ENCODE data around the gene CFAP99. TPM values are rescaled to one million over a fixed set of nuclear protein-coding genes. Genes with fewer than 3 reads are reported as not detected.

CFAP99 gene
- total RNA-seq (2014; rRNA removed; shearing (Covaris generic)) (not detected in 2 replicates), polyA plus RNA-seq (2016; fragmentation: Nextera tagmentation; extraction: Ambion mirVana) (not detected in 2 replicates)
- long read RNA-seq, partial matches to known transcripts = 0 of 2 reads
- long read RNA-seq, other reads (novel, unspliced or antisense) = 2 of 2 reads

DNA sequence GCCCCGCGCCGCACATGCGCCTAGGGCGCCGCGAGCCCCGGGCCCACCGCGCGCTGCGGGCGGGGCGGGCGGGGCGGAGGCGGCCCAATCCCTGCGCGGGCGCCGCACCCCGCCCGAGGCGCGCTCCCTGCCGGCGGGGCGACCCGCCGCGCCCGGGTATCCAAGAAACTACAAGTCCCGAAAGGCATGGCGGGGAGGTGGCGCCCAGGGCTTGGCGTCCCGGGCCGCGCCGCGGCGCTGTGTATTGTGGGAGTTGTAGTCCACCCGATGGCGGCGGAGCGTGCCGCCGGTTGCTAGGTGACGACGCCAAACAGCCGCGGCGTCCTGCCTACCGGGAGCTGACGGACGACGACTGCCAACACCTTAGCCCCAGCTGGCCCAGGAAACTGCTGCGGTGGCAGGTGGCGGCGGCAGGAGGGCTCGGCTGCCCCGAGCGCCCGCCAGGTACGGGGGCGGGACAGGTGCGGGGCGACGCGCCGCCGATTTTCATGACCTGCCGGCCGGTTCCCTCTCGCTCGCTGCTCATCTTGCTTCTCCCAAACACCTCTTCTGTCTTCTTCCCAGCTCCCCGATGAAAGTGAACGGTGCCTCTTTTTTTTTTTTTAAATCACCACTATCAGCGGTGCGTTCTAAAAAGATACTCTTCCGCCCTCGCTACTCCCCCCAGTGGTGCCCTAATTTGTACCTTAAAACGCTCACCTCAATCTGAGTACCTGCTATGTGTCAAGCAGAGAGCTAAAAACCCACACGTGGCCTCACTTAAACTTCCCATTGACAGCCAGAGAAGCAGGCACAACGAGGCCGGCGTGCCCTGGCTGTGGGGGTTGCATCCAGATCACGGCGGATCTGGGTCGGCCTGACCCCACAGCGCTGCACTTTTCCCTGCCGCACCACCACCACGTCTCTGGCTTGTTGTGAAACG is at the start of gene CFAP99:
TSS of gene CFAP99 (plus strand) at position 306 of the 922 bp plus-strand sequence.
- Mint-ChIP-seq H3K27me3 (ENCODE audit: insufficient read depth, low read depth, poor library complexity) (peaks cover 72% of the 10 kb centered on the region), H3K27ac (no peak within 1 kb of the TSS)
- peak; percentile 62 for ATAC-seq

More for the DNA sequence above, at the start of gene CFAP99:
- Histone ChIP-seq H2AFZ (peak within 1 kb of the TSS; percentile 63; the same call in 1 of the 2 replicates), H3K4me1 (ENCODE audit: insufficient read depth) (peaks cover 42% of the 10 kb centered on the region), H3K4me3 (peak within 1 kb of the TSS; percentile 71), H3K9me2 (ENCODE audit: insufficient read depth) (no peaks in the 10 kb centered on the region), H3K36me3 (ENCODE audit: insufficient read depth) (no peaks in the 10 kb centered on the region), H3K27ac (ENCODE audit: low read depth) (no peak within 1 kb of the TSS), H4K20me1 (replicated peaks; ENCODE audit: insufficient read depth) (peaks cover 6% of the 10 kb centered on the region), H3K4me2 (peak within 1 kb of the TSS; percentile 91), H3K79me2 (replicated peaks; ENCODE audit: insufficient read depth) (no peaks in the 10 kb centered on the region), H3K27me3 (ENCODE audit: insufficient read depth) (peaks cover 74% of the 10 kb centered on the region), H3F3A (replicated peaks; ENCODE audit: low read depth) (peaks cover 9% of the 10 kb centered on the region; the same call in 1 of the 2 replicates)
- Mint-ChIP-seq H3K4me3 (peak within 1 kb of the TSS; percentile 82), H3K4me1 (peaks cover 42% of the 10 kb centered on the region), H3K9me3 (no peaks in the 10 kb centered on the region; the same call in 2 of the 3 replicates), H3K36me3 (ENCODE audit: low read depth) (no peaks in the 10 kb centered on the region; the same call in 2 of the 3 replicates)
- TF ChIP-seq EZH2phosphoT487 (IDR thresholded peaks at IDR 0.05; ENCODE audit: unreplicated experiment) (no peak), ZNF462 (CRISPR knock-in tag; IDR thresholded peaks at IDR 0.05) (no peak), ZNF331 (CRISPR knock-in tag; IDR thresholded peaks at IDR 0.05; ENCODE audit: low read depth) (no peak), CREB1 (CRISPR knock-in tag; IDR thresholded peaks at IDR 0.05; ENCODE audit: low read depth) (peak; percentile 95), ZNF114 (CRISPR knock-in tag; IDR thresholded peaks at IDR 0.05) (no peak), JUNB (IDR thresholded peaks at IDR 0.05; ENCODE audit: unreplicated experiment) (no peak), NANOG (IDR thresholded peaks at IDR 0.05; ENCODE audit: borderline replicate concordance) (no peak), EZH2 (IDR thresholded peaks at IDR 0.05; ENCODE audit: low read depth, unreplicated experiment) (peak; percentile 18), CTCF (conservative IDR thresholded peaks at IDR 0.05; ENCODE audit: low read depth in 2 of 2) (peak in 1 of 2 experiments; percentile 30; a peak in 2 of 4 replicates)
- TF ChIP-seq, protein P1, sequence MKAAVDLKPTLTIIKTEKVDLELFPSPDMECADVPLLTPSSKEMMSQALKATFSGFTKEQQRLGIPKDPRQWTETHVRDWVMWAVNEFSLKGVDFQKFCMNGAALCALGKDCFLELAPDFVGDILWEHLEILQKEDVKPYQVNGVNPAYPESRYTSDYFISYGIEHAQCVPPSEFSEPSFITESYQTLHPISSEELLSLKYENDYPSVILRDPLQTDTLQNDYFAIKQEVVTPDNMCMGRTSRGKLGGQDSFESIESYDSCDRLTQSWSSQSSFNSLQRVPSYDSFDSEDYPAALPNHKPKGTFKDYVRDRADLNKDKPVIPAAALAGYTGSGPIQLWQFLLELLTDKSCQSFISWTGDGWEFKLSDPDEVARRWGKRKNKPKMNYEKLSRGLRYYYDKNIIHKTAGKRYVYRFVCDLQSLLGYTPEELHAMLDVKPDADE (IDR thresholded peaks at IDR 0.05) = peak; percentile 99
- DNase-seq (ENCODE audit: low spot score) = peak; percentile 97

Data from GM23338 (cell line).